HUES6 (cell line): ENCODE measurements around the gene YTHDF2.

Experiments
- H3K27ac ChIP-seq: 2 replicates; pipeline ENCODE4 v1.7.0; 2013; ENCODE audit warnings: low read depth, mild to moderate bottlenecking, low read length, inconsistent platforms
- H3K27me3 ChIP-seq: 2 replicates; pipeline ENCODE4 v1.6.1; 2013; ENCODE audit warnings: low read length; ENCODE audit not compliant: control insufficient read depth, insufficient read depth
- H3K36me3 ChIP-seq: 2 replicates; pipeline ENCODE4 v1.6.1; 2013; ENCODE audit warnings: low read length; ENCODE audit not compliant: control insufficient read depth, insufficient read depth
- H3K4me1 ChIP-seq: 2 replicates; pipeline ENCODE4 v1.6.1; 2013; ENCODE audit warnings: low read length; ENCODE audit not compliant: control insufficient read depth, insufficient read depth
- H3K4me3 ChIP-seq: 2 replicates; pipeline ENCODE4 v1.5.1; 2013; ENCODE audit warnings: low read depth, low read length
- H3K9ac ChIP-seq: one replicate; pipeline ENCODE4 v1.6.1; 2013; ENCODE audit warnings: mild to moderate bottlenecking, low read length
- H3K9me3 ChIP-seq: 2 replicates; pipeline ENCODE4 v1.6.1; 2013; ENCODE audit warnings: low read depth, low read length; ENCODE audit not compliant: control insufficient read depth, insufficient read depth

Gene YTHDF2

GRCh38 chr1:28817133-28817532 lies 80.4 kb downstream of the YTHDF2 start:
- Histone ChIP-seq H3K4me1 (peaks cover 19% of the 10 kb centered on the region), H3K27ac (no peak overlapping the region), H3K9me3 (peaks cover 7% of the 10 kb centered on the region; the same call in 1 of the 2 replicates), H3K27me3 (peaks cover 29% of the 10 kb centered on the region), H3K4me3 (no peak overlapping the region), H3K36me3 (no peaks in the 10 kb centered on the region), H3K9ac (no peak overlapping the region)

GRCh38 chr1:28819020-28819419 lies 82.3 kb downstream of the YTHDF2 start:
- H3K36me3 ChIP-seq: no peaks in the 10 kb centered on the region
- no peaks in the 10 kb centered on the region for H3K9me3 ChIP-seq
- H3K4me1 ChIP-seq: peaks cover 11% of the 10 kb centered on the region
- H3K27me3 ChIP-seq: peaks cover 10% of the 10 kb centered on the region
- no peak overlapping the region for H3K4me3 ChIP-seq
- no peak overlapping the region for H3K9ac ChIP-seq
- H3K27ac ChIP-seq: no peak overlapping the region
